ENCODE results near the gene OPA1.

Gene OPA1

GRCh38 chr3:193744822-193745684, 152.0 kb downstream of the OPA1 start:
- Mint-ChIP-seq H3K4me1 (peaks cover 9% of the 10 kb centered on the region), H3K27ac (no peak overlapping the region), H3K27me3 (no peaks in the 10 kb centered on the region), H3K36me3 (no peaks in the 10 kb centered on the region), H3K9me3 (no peaks in the 10 kb centered on the region), H3K4me3 (no peak overlapping the region)

DNA sequence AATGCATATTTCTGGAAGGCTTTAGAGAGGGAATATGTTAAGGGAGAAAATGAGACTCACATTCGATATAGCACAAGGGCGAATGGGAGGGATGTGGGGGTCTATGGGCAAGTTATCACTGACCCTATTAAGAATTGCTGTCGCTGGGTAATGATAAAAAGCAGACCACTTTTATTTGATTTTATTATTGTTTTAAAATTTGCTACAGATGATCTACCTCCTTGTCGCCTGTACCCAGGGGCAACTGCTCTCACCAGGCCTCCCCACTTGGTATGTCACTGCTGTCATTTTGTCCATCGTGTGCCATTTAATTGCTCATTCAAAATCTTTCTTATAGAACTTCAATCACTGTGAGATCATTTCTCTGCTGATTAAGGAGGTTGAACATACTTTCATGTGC, 153.8 kb downstream of the OPA1 start:
- H3K4me1 Mint-ChIP-seq: peaks cover 9% of the 10 kb centered on the region
- peaks cover 5% of the 10 kb centered on the region for H3K9me3 Mint-ChIP-seq
- no peak overlapping the region for H3K27ac Mint-ChIP-seq
- H3K4me3 Mint-ChIP-seq: no peak overlapping the region
- peaks cover under 1% of the 10 kb centered on the region for H3K27me3 Mint-ChIP-seq
- no peaks in the 10 kb centered on the region for H3K36me3 Mint-ChIP-seq

Data from activated naive CD4-positive, alpha-beta T cell treated with anti-CD3 and anti-CD28 coated beads, Interleukin-2, amount 50 U/mL, for 24 hours (primary cell).